ENCODE data around the gene RASL10B. TPM values are rescaled to one million over a fixed set of nuclear protein-coding genes. Genes with fewer than 3 reads are reported as not detected.

Gene RASL10B
- 0.05 to 0.15 TPM (median 0.10 TPM) in 5 replicates for total RNA-seq (2022; extraction: Qiagen RNA extraction; ENCODE audit: low read depth)

GRCh38 chr17:35731239-35731916, at the start of gene RASL10B:
TSS of gene RASL10B (plus strand) at chr17:35731639. CDS start at chr17:35735185, 3,546 bp downstream.

GRCh38 chr17:35752945-35753764, 21.7 kb downstream of the RASL10B start, which contains the start of gene GAS2L2:
TSS of gene GAS2L2 (minus strand) at chr17:35753239. CDS start at chr17:35752850, 389 bp downstream.

DNA sequence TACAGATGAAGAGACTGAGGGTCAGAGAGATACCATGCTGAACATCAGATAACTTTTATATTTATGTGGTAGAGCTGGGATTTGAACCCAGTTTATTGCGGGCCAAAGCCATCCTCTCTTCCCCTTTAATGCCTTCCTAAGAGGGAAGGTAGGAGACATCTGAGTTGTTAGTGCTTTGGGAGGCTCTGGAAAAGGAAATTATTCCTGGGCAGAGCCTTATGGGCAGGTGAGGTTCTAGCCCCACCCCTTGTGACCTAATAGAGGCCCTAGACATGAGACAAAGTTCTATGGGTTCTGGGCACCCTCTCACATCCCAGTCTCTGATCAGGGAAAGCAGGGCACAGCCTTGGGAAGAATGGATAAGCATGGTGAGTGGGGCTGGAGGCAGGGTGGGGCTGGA, 29.1 kb downstream of the RASL10B start, which contains the start of gene C17orf50:
TSS of gene C17orf50 (plus strand) at position 301 of the 400 bp plus-strand sequence. CDS start at position 356, 55 bp downstream.

Other genes starting within 250 kb of the RASL10B start
- gene SLFN12L, start 194.0 kb upstream of the RASL10B start, total RNA-seq (2022; extraction: Qiagen RNA extraction; ENCODE audit: low read depth) = 0.02 to 0.26 TPM in 2 of 5 replicates, not detected in the others
- gene SLFN14, start 170.8 kb upstream of the RASL10B start, total RNA-seq (2022; extraction: Qiagen RNA extraction; ENCODE audit: low read depth) = not detected in 5 replicates
- gene PEX12, start 153.1 kb upstream of the RASL10B start, total RNA-seq (2022; extraction: Qiagen RNA extraction; ENCODE audit: low read depth) = 7.0 to 8.8 TPM (median 7.4 TPM) in 5 replicates
- 127 to 153 TPM (median 143 TPM) in 5 replicates for gene AP2B1, start 144.3 kb upstream of the RASL10B start, total RNA-seq (2022; extraction: Qiagen RNA extraction; ENCODE audit: low read depth)
- 0.09 to 0.21 TPM (median 0.12 TPM) in 4 of 5 replicates, not detected in the other for gene GAS2L2, start 21.6 kb downstream of the RASL10B start, total RNA-seq (2022; extraction: Qiagen RNA extraction; ENCODE audit: low read depth)
- 0.23 to 0.42 TPM (median 0.30 TPM) in 5 replicates for gene C17orf50, start 29.2 kb downstream of the RASL10B start, total RNA-seq (2022; extraction: Qiagen RNA extraction; ENCODE audit: low read depth)
- gene MMP28, start 64.0 kb downstream of the RASL10B start, total RNA-seq (2022; extraction: Qiagen RNA extraction; ENCODE audit: low read depth) = 3.6 to 7.7 TPM (median 6.0 TPM) in 5 replicates
- gene TAF15, start 77.8 kb downstream of the RASL10B start, total RNA-seq (2022; extraction: Qiagen RNA extraction; ENCODE audit: low read depth) = 209 to 237 TPM (median 216 TPM) in 5 replicates
- not detected in 5 replicates for gene HEATR9, start 137.3 kb downstream of the RASL10B start, total RNA-seq (2022; extraction: Qiagen RNA extraction; ENCODE audit: low read depth)
- 1.1 to 2.1 TPM (median 1.7 TPM) in 5 replicates for gene CCL5, start 148.7 kb downstream of the RASL10B start, total RNA-seq (2022; extraction: Qiagen RNA extraction; ENCODE audit: low read depth)
- 2.6 to 3.4 TPM (median 2.8 TPM) in 5 replicates for gene RDM1, start 199.1 kb downstream of the RASL10B start, total RNA-seq (2022; extraction: Qiagen RNA extraction; ENCODE audit: low read depth)
- gene LYZL6, start 212.1 kb downstream of the RASL10B start, total RNA-seq (2022; extraction: Qiagen RNA extraction; ENCODE audit: low read depth) = not detected in 5 replicates
- gene CCL16, start 249.9 kb downstream of the RASL10B start, total RNA-seq (2022; extraction: Qiagen RNA extraction; ENCODE audit: low read depth) = not detected in 5 replicates

Data from A549 treated with CpdA at 1 μM for 4 hours (cell line).